ENCODE data around the gene RNF212. TPM values are rescaled to one million over a fixed set of nuclear protein-coding genes. Genes with fewer than 3 reads are reported as not detected.
"Not testable (repeated sequence)": the region's sequence is repeated elsewhere in the genome, so short reads cannot be mapped to it uniquely, and the experiment has no call there.

The RNF212 gene
- total RNA-seq, 2 donors from 2014 or later = 2.1 to 2.6 TPM

DNA sequence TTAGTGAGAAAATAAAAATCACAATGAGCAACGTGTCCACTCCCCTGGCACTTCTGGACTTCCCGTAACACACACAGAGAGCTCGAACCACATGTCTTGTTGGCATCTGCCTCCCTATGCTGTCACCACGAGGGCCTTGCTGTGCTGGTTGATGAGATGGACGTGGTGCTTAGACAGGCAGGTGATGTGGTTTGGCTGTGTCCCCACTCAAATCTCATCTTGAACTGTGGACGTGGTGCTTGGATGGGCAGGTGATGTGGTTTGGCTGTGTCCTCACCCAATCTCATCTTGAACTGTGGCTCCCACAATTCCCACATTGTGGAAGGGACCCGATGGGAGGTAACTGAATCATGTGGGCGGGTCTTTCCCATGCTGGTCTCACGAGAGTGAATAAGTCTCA, 61.9 kb downstream of the RNF212 start:
- Mint-ChIP-seq H3K4me1 (peaks cover 12% of the 10 kb centered on the region), H3K27ac (no peak overlapping the region), H3K36me3 (ENCODE audit: low read depth) (no peaks in the 10 kb centered on the region), H3K27me3 (peaks cover 32% of the 10 kb centered on the region), H3K4me3 (no peak overlapping the region)
- no peaks in the 10 kb centered on the region for H3K9me3 ChIP-seq (ENCODE audit: control insufficient read depth, low read length, poor library complexity, severe bottlenecking)
- no peak for ATAC-seq
- no peak for DNase-seq

GRCh38 chr4:1050486-1051213, 62.7 kb downstream of the RNF212 start:
- DNase-seq (peak in 1 of 3 donors; percentile 7), ATAC-seq (no peak)
- peaks cover 7% of the 10 kb centered on the region for H3K4me1 Mint-ChIP-seq
- H3K27me3 Mint-ChIP-seq = peaks cover 27% of the 10 kb centered on the region
- no peak overlapping the region for H3K27ac Mint-ChIP-seq
- no peaks in the 10 kb centered on the region for H3K36me3 Mint-ChIP-seq (ENCODE audit: low read depth)
- no peaks in the 10 kb centered on the region for H3K9me3 ChIP-seq (ENCODE audit: control insufficient read depth, low read length, poor library complexity, severe bottlenecking)
- no peak overlapping the region for H3K4me3 Mint-ChIP-seq

GRCh38 chr4:1049591-1049905, 63.8 kb downstream of the RNF212 start:
- Mint-ChIP-seq H3K4me3 (no peak overlapping the region), H3K27me3 (peaks cover 36% of the 10 kb centered on the region), H3K4me1 (peaks cover 7% of the 10 kb centered on the region), H3K36me3 (ENCODE audit: low read depth) (no peaks in the 10 kb centered on the region), H3K27ac (no peak overlapping the region)
- DNase-seq (peak in 1 of 3 donors; percentile 6), ATAC-seq (no peak)
- H3K9me3 ChIP-seq (ENCODE audit: control insufficient read depth, low read length, poor library complexity, severe bottlenecking) = no peaks in the 10 kb centered on the region

GRCh38 chr4:1048773-1049590, 64.4 kb downstream of the RNF212 start:
- H3K9me3 ChIP-seq (ENCODE audit: control insufficient read depth, low read length, poor library complexity, severe bottlenecking) = no peaks in the 10 kb centered on the region
- H3K4me1 Mint-ChIP-seq = peaks cover 7% of the 10 kb centered on the region
- no peak for DNase-seq
- ATAC-seq = peak; percentile 28
- no peak overlapping the region for H3K4me3 Mint-ChIP-seq
- H3K27ac Mint-ChIP-seq = no peak overlapping the region
- no peaks in the 10 kb centered on the region for H3K36me3 Mint-ChIP-seq (ENCODE audit: low read depth)
- peaks cover 36% of the 10 kb centered on the region for H3K27me3 Mint-ChIP-seq

DNA sequence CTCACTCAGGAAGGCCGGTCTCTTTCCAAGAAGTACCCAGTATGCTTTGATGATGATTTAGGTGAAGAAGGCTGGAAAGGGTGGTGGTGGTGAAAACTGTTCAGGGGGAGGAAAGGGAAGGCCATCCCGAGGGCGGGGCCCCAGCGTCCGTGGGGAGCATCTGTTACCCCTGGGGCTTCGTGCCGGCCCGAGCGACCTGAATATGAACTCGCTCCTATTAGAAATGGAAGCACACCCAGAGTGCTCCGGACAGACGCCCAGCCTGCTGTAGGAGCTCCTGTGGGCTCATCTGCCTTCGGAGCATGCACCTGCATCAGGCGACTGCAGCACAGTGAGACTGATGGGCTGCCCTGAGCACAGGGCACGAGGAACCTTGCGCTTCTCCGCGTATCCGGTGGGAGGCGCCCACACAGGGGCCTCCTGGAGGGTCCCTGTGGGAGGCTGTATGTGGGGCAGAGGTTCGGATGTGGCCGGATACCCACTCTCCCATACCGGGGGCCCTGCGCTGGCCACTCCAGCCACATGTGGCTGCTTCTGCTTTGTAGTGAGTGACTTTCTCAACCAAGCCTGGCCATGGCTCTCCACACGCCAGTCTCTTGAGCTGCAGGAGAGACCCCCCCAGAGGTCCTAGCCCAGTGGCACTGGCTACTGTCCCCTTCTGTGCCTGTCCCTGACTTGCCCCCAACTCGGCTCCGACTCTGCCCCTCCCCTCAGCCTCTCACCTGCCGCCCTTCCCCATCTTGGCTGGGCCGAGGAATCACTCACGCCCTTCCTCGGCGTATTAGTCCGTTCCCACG, 65.2 kb downstream of the RNF212 start:
- H3K27ac Mint-ChIP-seq = no peak overlapping the region
- no peaks in the 10 kb centered on the region for H3K9me3 ChIP-seq (ENCODE audit: control insufficient read depth, low read length, poor library complexity, severe bottlenecking)
- DNase-seq (peak in 1 of 3 donors; percentile 3), ATAC-seq (no peak)
- H3K4me1 Mint-ChIP-seq = peaks cover 9% of the 10 kb centered on the region
- no peak overlapping the region for H3K4me3 Mint-ChIP-seq
- H3K27me3 Mint-ChIP-seq = peaks cover 36% of the 10 kb centered on the region
- no peaks in the 10 kb centered on the region for H3K36me3 Mint-ChIP-seq (ENCODE audit: low read depth)

DNA sequence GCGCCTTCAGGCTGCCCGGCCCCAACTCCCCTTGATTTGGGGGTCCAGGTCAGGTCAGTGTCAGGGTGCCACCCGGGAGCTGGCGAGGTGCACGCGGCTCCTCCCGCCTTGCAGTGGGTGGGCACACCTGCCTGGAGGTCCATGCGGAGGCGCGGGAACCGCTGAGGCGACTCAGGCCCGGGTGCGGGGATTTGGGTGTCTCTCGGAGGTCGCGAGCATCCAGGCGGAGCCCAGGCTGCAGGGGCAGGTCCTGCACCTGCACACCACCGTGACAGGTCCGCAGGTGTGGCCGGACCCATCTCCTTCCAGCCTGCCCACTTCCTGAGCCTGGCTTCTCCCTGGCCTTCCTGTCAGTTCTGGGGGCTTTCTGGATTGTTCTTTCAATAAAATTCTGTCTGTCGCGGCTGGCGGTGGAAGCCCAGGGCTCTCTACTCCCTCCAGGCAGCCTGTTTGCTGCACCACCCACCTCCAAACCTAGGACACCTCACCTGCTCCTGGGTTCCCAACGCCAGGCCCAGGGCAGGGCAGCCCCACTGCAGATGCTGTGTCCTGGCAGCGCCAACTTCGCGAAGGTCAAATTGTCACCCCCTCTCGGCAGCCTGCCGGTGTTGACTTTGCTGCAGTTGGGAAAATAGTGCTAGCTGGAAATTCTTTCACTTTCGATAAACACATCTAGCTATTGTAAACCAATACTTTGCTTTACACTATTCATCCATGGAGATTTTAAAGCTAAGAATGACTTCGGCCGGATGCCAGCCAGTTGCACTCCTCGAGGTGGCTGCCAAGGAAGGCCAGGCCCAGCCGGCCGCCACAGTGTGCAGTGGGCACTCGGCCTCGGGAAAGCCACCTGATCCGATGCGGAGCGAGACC, 66.0 kb downstream of the RNF212 start:
- Mint-ChIP-seq H3K4me3 (peak overlapping the region; percentile 21), H3K27ac (no peak overlapping the region), H3K4me1 (peaks cover 11% of the 10 kb centered on the region), H3K36me3 (ENCODE audit: low read depth) (no peaks in the 10 kb centered on the region), H3K27me3 (peaks cover 36% of the 10 kb centered on the region)
- ATAC-seq = no peak
- no peaks in the 10 kb centered on the region for H3K9me3 ChIP-seq (ENCODE audit: control insufficient read depth, low read length, poor library complexity, severe bottlenecking)
- peak in 1 of 3 donors; percentile 6 for DNase-seq

DNA sequence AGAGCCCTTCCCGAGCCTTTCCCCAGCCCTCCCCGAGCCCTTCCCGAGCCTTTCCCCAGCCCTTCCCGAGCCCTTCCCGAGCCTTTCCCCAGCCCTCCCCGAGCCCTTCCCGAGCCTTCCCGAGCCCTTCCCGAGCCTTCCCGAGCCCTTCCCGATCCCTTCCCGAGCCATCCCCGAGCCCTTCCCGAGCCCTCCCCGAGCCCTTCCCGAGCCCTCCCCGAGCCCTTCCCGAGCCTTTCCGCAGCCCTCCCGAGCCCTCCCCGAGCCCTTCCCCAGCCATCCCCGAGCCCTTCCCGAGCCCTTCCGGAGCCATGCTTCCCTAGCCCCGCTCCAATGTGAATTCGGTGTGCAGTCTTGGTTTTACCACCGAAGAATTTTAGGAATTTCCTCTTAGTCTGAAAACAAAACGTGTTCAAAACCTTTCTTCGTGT, 66.8 kb downstream of the RNF212 start:
- peaks cover 36% of the 10 kb centered on the region for H3K27me3 Mint-ChIP-seq
- H3K36me3 Mint-ChIP-seq (ENCODE audit: low read depth); ATAC-seq; H3K27ac Mint-ChIP-seq; DNase-seq; H3K9me3 ChIP-seq (ENCODE audit: control insufficient read depth, low read length, poor library complexity, severe bottlenecking): not testable (repeated sequence)
- peaks cover 11% of the 10 kb centered on the region for H3K4me1 Mint-ChIP-seq
- H3K4me3 Mint-ChIP-seq = peak overlapping the region; percentile 75

GRCh38 chr4:1045595-1046201, 67.7 kb downstream of the RNF212 start:
- Mint-ChIP-seq H3K4me1 (peaks cover 11% of the 10 kb centered on the region), H3K27me3 (peaks cover 36% of the 10 kb centered on the region), H3K27ac (no peak overlapping the region), H3K4me3 (no peak overlapping the region), H3K36me3 (ENCODE audit: low read depth) (no peaks in the 10 kb centered on the region)
- no peak for ATAC-seq
- H3K9me3 ChIP-seq (ENCODE audit: control insufficient read depth, low read length, poor library complexity, severe bottlenecking) = no peaks in the 10 kb centered on the region
- no peak for DNase-seq

- no peak for ATAC-seq
- peaks cover 36% of the 10 kb centered on the region for H3K27me3 Mint-ChIP-seq
- H3K4me1 Mint-ChIP-seq = peaks cover 11% of the 10 kb centered on the region
- no peak overlapping the region for H3K4me3 Mint-ChIP-seq
- no peak for DNase-seq
- no peaks in the 10 kb centered on the region for H3K9me3 ChIP-seq (ENCODE audit: control insufficient read depth, low read length, poor library complexity, severe bottlenecking)
- no peak overlapping the region for H3K27ac Mint-ChIP-seq
- no peaks in the 10 kb centered on the region for H3K36me3 Mint-ChIP-seq (ENCODE audit: low read depth)
Measured at GRCh38 chr4:1045193-1045594, 68.2 kb downstream of the RNF212 start.

GRCh38 chr4:1044469-1045192, 68.7 kb downstream of the RNF212 start:
- Mint-ChIP-seq H3K27ac (no peak overlapping the region), H3K36me3 (ENCODE audit: low read depth) (no peaks in the 10 kb centered on the region), H3K4me3 (no peak overlapping the region), H3K4me1 (peaks cover 11% of the 10 kb centered on the region), H3K27me3 (peaks cover 36% of the 10 kb centered on the region)
- ATAC-seq (no peak), DNase-seq (no peak)
- no peaks in the 10 kb centered on the region for H3K9me3 ChIP-seq (ENCODE audit: control insufficient read depth, low read length, poor library complexity, severe bottlenecking)

DNA sequence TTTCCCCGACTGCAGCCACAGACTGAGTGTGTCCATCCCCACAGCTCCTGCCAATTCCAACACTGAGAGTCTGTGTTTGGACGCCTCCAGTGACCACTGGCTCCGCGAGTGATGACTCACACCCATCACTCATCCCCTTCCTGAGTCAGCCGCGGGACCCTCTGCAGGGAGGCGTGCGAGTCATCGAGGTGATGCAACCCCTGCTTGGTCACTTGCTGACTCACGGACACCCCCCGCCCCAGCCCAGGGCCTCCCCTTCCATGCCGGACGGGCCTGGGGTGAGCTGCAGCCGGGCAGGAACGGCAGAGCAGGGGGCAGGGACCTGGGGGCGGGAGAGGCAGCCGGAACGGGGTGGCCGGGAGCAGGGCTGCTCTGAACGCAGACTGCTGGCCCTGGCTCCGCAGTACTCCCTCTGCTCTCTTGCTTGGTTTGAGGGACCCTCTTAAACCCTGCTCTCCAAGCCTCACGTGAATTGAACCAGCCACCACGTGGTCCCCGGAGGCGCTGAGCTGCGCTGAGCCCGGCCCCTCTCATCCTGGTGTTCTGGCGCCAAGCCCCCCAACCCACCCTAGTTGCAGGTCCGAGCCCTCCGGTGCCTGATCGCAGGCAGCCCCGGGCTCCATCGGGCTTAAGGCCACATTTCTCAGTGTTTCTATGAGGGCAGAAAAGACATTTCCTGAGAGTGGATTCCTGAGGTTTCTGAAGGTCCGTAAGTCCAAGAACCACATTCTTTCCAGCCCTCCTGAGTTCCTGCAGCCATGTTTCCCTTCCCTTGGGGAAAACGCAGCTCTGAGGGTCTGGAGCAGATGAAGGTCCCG, 69.5 kb downstream of the RNF212 start:
- no peak overlapping the region for H3K4me3 Mint-ChIP-seq
- H3K4me1 Mint-ChIP-seq = peaks cover 9% of the 10 kb centered on the region
- ATAC-seq (peak; percentile 32), DNase-seq (peak in 1 of 3 donors; percentile 5)
- H3K27ac Mint-ChIP-seq = no peak overlapping the region
- H3K9me3 ChIP-seq (ENCODE audit: control insufficient read depth, low read length, poor library complexity, severe bottlenecking) = no peaks in the 10 kb centered on the region
- H3K36me3 Mint-ChIP-seq (ENCODE audit: low read depth) = no peaks in the 10 kb centered on the region
- peaks cover 28% of the 10 kb centered on the region for H3K27me3 Mint-ChIP-seq
